ENCODE results near the gene RNF144A.

Gene RNF144A

DNA sequence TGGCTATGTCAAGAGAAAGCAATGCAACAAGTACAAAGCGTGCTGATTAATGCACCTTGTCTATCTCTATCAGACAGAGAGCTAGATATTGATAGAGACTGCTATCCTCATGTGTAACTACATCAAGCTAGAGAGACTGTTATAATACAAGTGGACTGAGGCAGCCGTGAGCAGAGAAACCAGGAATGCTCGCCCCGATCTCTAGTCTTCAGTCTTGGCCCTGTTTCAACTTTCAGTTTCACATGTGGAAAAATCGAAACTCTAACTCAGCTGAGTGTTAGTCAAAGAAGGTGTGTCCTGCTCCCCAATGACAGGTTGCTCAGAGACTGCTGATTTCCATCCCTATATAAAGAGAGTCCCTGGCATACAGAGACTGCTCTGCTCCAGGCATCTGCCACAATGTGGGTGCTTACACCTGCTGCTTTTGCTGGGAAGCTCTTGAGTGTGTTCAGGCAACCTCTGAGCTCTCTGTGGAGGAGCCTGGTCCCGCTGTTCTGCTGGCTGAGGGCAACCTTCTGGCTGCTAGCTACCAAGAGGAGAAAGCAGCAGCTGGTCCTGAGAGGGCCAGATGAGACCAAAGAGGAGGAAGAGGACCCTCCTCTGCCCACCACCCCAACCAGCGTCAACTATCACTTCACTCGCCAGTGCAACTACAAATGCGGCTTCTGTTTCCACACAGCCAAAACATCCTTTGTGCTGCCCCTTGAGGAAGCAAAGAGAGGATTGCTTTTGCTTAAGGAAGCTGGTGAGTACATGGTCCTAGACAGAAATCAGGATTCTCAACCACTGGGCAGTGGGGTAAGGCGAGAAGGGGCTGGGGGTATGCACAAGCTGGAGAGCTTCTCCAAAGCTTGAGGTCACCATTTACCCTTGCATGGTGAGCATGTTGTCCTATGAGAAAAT is 39.6 kb upstream of the RNF144A start, which contains the start of gene RSAD2:
Gene RSAD2 (plus strand): TSS at position 376 of the 903 bp plus-strand sequence. CDS start 24 bp downstream, at position 400.
- Histone ChIP-seq H4K20me1 (ENCODE audit: insufficient read depth, low read length) (no peaks in the 10 kb centered on the region), H3K4me3 (ENCODE audit: low read length) (peak within 1 kb of the TSS; percentile 25), H3K9me2 (replicated peaks; ENCODE audit: insufficient read depth, low read length) (no peaks in the 10 kb centered on the region), H3K9me3 (replicated peaks; ENCODE audit: insufficient read depth, low read length) (no peaks in the 10 kb centered on the region), H3K36me3 (replicated peaks; ENCODE audit: insufficient read depth, low read length) (no peaks in the 10 kb centered on the region), H3K27ac (ENCODE audit: low read length) (no peak within 1 kb of the TSS), H3K4me2 (ENCODE audit: low read depth, low read length) (peak within 1 kb of the TSS; percentile 84), H3K4me1 (ENCODE audit: low read length) (peaks cover 17% of the 10 kb centered on the region), H2AFZ (ENCODE audit: low read length) (no peak within 1 kb of the TSS), H3K79me2 (ENCODE audit: low read length) (no peaks in the 10 kb centered on the region), H3K9ac (ENCODE audit: low read length) (no peak within 1 kb of the TSS), H3F3A (ENCODE audit: insufficient read depth, low read length) (peaks cover 8% of the 10 kb centered on the region), H3K27me3 (replicated peaks; ENCODE audit: insufficient read depth, low read length) (no peaks in the 10 kb centered on the region)
- TF ChIP-seq EZH2 (optimal IDR thresholded peaks at IDR 0.05; ENCODE audit: low read depth, low read length) (no peak), EZH2phosphoT487 (IDR thresholded peaks at IDR 0.05; ENCODE audit: low read length) (no peak)
- TF ChIP-seq, protein P1, sequence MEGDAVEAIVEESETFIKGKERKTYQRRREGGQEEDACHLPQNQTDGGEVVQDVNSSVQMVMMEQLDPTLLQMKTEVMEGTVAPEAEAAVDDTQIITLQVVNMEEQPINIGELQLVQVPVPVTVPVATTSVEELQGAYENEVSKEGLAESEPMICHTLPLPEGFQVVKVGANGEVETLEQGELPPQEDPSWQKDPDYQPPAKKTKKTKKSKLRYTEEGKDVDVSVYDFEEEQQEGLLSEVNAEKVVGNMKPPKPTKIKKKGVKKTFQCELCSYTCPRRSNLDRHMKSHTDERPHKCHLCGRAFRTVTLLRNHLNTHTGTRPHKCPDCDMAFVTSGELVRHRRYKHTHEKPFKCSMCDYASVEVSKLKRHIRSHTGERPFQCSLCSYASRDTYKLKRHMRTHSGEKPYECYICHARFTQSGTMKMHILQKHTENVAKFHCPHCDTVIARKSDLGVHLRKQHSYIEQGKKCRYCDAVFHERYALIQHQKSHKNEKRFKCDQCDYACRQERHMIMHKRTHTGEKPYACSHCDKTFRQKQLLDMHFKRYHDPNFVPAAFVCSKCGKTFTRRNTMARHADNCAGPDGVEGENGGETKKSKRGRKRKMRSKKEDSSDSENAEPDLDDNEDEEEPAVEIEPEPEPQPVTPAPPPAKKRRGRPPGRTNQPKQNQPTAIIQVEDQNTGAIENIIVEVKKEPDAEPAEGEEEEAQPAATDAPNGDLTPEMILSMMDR (IDR thresholded peaks at IDR 0.05; ENCODE audit: low read length), result no peak
- peak; percentile 79 for DNase-seq

DNA sequence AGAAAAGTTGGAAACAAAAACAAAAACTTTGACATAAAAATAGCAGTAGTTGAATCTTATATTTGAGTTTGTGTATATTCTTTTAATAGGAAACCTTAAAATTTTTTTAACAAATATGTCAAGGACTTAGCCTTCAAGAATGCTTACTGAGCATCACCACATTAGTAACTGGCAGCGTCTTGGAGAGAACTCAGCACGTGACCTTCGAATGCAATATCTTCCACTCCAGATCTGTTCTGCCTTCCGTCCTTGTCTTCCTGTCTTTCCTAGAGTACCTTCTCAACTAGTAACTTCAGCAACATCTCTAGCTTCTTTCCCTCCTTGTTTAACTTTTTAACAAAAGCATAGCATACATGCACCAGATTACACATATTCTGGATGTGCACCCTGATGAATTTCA is 38.7 kb upstream of the RNF144A start:
- TF ChIP-seq, protein P1 (IDR thresholded peaks at IDR 0.05; ENCODE audit: low read length), result no peak
- H3K4me3 ChIP-seq (ENCODE audit: low read length), result no peak overlapping the region
- peaks cover 17% of the 10 kb centered on the region for H3K4me1 ChIP-seq (ENCODE audit: low read length)
- no peaks in the 10 kb centered on the region for H3K27me3 ChIP-seq (replicated peaks; ENCODE audit: insufficient read depth, low read length)
- H3K36me3 ChIP-seq (replicated peaks; ENCODE audit: insufficient read depth, low read length), result no peaks in the 10 kb centered on the region
- no peaks in the 10 kb centered on the region for H3K9me3 ChIP-seq (replicated peaks; ENCODE audit: insufficient read depth, low read length)
- no peak overlapping the region for H3K9ac ChIP-seq (ENCODE audit: low read length)
- H4K20me1 ChIP-seq (ENCODE audit: insufficient read depth, low read length), result no peaks in the 10 kb centered on the region
- H2AFZ ChIP-seq (ENCODE audit: low read length), result no peak overlapping the region
- H3F3A ChIP-seq (ENCODE audit: insufficient read depth, low read length), result peaks cover 8% of the 10 kb centered on the region
- no peak for DNase-seq
- no peak overlapping the region for H3K27ac ChIP-seq (ENCODE audit: low read length)
- H3K79me2 ChIP-seq (ENCODE audit: low read length), result no peaks in the 10 kb centered on the region
- H3K4me2 ChIP-seq (ENCODE audit: low read depth, low read length), result no peak overlapping the region
- no peaks in the 10 kb centered on the region for H3K9me2 ChIP-seq (replicated peaks; ENCODE audit: insufficient read depth, low read length)

DNA sequence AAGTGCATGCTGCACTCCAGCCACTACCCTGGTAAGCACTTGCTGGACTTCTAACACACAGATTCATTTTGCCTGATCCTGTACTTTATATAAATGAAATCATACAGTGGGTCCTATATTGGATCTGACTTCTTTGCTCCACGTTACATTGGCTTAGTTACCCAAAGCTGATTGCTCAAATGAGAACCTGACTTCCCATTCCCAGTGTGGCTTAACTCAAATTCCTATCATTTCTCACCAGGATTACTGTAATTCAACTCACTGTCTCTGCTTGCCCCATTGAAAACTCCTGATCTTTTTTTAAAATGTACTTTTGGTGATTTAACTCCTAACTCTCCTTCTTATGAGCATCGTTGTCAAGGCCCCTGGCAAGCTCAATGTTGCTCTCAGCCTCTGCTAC is 38.2 kb upstream of the RNF144A start:
- no peaks in the 10 kb centered on the region for H3K79me2 ChIP-seq (ENCODE audit: low read length)
- no peaks in the 10 kb centered on the region for H3K9me2 ChIP-seq (replicated peaks; ENCODE audit: insufficient read depth, low read length)
- H3K4me2 ChIP-seq (ENCODE audit: low read depth, low read length), result no peak overlapping the region
- H3K27ac ChIP-seq (ENCODE audit: low read length), result no peak overlapping the region
- H3F3A ChIP-seq (ENCODE audit: insufficient read depth, low read length), result peaks cover 8% of the 10 kb centered on the region
- DNase-seq, result no peak
- H3K4me3 ChIP-seq (ENCODE audit: low read length), result no peak overlapping the region
- no peaks in the 10 kb centered on the region for H4K20me1 ChIP-seq (ENCODE audit: insufficient read depth, low read length)
- H3K9ac ChIP-seq (ENCODE audit: low read length), result no peak overlapping the region
- no peaks in the 10 kb centered on the region for H3K9me3 ChIP-seq (replicated peaks; ENCODE audit: insufficient read depth, low read length)
- H3K27me3 ChIP-seq (replicated peaks; ENCODE audit: insufficient read depth, low read length), result no peaks in the 10 kb centered on the region
- no peak overlapping the region for H2AFZ ChIP-seq (ENCODE audit: low read length)
- no peaks in the 10 kb centered on the region for H3K36me3 ChIP-seq (replicated peaks; ENCODE audit: insufficient read depth, low read length)
- H3K4me1 ChIP-seq (ENCODE audit: low read length), result peaks cover 17% of the 10 kb centered on the region
- TF ChIP-seq, protein P1 (IDR thresholded peaks at IDR 0.05; ENCODE audit: low read length), result no peak
- no peak for TF ChIP-seq EZH2 (optimal IDR thresholded peaks at IDR 0.05; ENCODE audit: low read depth, low read length)

Data from MM.1S (cell line).